ENCODE results near the gene SRP72.

Gene SRP72

GRCh38 chr4:56465599-56466295, 1.7 kb upstream of the SRP72 start:
- DNase-seq (ENCODE audit: low read depth): no peak

DNA sequence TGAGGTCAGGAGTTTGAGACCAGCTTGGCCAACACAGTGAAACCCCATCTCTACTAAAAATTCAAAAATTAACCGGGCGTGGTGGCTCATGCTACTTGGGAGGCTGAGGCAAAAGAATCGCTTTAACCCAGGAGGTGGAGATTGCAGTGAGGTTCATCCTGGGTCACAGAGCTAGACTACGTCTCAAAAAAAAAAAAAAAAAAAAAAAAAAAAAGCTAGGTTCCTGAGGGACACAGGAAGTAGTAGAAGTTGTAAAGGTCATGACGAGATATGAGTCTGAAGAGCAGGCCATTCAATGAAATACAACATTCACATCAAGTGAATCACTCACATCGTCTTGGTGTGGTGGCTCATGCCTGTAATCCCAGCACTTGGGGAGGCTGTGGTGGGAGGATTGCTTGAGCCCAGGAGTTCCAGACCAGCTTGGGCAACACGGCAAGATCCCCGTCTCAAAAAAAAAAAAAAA, 1.1 kb upstream of the SRP72 start:
- DNase-seq (ENCODE audit: low read depth): peak; percentile 44

GRCh38 chr4:56466910-56467283, 520 bp upstream of the SRP72 start:
- no peak for DNase-seq (ENCODE audit: low read depth)

GRCh38 chr4:56468097-56468422, 643 bp downstream of the SRP72 start:
- no peak for DNase-seq (ENCODE audit: low read depth)

GRCh38 chr4:56469489-56470210, 2.2 kb downstream of the SRP72 start:
- no peak for DNase-seq (ENCODE audit: low read depth)

- no peak for DNase-seq (ENCODE audit: low read depth)
These were observed 8.5 kb downstream of the SRP72 start for GRCh38 chr4:56475917-56476316.

GRCh38 chr4:56477192-56477702, 9.8 kb downstream of the SRP72 start:
- DNase-seq (ENCODE audit: low read depth): no peak

DNA sequence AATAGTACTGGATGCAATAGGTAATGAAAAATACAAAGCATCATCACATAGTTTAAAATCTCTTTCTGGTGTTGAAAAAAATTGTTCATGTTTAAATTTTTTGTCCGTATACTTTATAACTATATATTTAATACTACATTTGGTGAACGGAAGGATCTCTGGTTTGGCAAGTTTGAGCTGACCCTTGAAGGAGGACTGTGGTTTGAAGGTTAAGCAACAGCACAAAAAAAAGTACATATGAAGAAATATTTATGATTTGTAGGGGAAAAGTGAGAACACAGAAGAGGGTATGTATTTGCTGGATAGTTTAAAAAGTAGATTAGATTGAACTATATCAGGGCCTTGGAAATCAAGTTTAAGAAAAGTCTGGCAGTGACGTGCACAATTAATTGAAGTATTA, 13.3 kb downstream of the SRP72 start:
- no peak for DNase-seq (ENCODE audit: low read depth)

DNA sequence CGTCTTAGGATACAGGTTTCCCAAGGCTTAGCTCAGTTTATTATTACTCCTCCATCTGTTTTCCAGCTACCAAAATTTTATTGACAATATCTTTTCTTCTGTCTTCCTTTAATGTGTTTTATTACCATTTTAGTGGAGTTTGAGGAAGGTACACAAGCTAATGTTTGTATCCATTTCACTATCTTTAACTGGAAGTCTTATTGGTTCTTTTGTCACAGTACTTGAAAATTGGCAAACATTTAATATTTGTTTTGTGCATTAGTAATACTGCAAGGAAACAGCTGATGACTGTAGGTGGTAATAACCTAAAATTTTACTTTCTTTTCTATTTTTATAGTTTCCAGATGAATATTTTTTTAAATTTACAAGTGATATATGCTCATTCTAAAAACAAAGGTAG, 28.8 kb downstream of the SRP72 start:
- no peak for DNase-seq (ENCODE audit: low read depth)

DNA sequence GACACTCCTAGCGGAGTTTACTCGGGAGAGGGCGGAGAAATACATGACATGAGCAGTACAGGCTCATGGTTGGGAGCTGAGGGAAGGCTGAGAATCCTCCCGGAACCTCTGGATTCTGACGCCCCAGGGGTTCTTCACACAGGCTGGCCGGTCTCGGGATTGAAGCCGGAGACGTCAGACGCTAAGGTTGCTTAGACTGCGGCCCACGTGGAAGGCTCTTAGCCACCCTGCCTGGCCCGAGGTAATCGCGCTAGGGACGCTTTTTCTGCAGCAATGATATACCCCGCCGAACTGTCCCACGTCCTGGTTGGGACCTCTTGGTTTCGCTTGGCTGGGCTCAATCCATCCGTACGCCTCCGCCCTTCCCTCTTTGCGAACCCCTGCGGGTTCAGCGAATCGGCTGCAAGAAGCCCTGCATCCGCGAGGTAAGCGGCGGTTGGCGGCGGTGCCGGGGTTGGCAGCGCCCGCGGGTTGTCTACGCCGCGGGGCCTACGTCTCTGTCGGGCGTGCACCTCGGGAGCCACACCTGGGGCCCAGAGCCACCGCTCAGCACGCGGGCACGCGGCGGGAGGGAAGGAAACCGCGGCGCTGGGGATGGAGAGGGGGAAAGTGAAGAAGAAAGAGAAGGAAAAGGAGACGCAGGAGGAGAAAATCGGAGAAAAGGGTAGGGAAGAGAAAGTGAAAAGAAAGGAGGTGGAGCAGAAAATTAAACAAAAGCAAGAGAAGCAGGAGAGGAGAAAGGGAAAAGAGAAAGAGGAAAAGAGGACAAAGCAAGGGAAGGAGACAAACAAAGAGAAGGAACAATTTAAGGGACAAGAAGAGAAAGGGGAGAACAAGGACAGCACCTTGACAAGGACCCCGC, 38.1 kb downstream of the SRP72 start, which contains the start of gene ARL9:
Gene ARL9, plus strand, starts transcription at position 523 of the 862 bp plus-strand sequence. Its CDS starts 72 bp downstream, at position 595.
- peak; percentile 21 for DNase-seq (ENCODE audit: low read depth)

DNA sequence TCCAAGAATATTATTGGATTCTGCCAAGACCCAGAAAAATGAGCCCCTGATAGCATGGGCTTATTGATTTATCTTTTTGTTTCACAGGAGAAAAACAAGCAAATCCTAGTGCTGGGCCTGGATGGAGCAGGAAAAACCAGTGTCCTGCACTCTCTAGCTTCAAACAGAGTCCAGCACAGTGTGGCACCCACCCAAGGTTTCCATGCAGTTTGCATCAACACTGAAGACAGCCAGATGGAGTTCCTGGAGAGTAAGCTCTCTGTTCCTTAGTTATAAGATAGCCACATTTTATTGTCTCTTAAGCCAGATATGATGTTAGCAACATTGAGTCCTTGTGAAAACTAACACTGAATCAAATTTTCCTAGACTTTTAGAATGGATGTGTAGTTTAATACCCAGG, 43.7 kb downstream of the SRP72 start:
- DNase-seq (ENCODE audit: low read depth): no peak

- no peak for DNase-seq (ENCODE audit: low read depth)
These were observed 44.7 kb downstream of the SRP72 start for GRCh38 chr4:56512166-56512565.

DNA sequence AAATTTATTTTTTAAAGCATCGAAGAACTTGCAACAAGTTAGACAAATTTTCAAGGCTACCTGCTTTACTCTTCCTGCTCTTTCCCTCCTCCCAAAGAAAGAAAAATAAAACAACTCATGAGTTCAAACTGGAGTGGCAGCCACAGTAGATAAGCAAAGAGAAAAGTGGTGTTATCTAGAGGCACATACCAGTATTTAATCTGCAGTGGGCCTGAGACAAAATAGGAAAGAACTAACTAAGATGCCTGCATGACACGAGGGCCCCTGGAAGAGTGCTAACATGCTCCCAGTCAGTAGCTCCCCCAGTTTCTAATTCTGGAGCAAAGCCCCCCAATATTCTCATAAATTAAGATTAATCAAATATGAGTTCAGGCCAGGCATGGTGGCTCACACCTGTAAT, 46.1 kb downstream of the SRP72 start:
- no peak for DNase-seq (ENCODE audit: low read depth)

- DNase-seq (ENCODE audit: low read depth): peak; percentile 33
These were observed 63.1 kb downstream of the SRP72 start for GRCh38 chr4:56530269-56531148.

DNA sequence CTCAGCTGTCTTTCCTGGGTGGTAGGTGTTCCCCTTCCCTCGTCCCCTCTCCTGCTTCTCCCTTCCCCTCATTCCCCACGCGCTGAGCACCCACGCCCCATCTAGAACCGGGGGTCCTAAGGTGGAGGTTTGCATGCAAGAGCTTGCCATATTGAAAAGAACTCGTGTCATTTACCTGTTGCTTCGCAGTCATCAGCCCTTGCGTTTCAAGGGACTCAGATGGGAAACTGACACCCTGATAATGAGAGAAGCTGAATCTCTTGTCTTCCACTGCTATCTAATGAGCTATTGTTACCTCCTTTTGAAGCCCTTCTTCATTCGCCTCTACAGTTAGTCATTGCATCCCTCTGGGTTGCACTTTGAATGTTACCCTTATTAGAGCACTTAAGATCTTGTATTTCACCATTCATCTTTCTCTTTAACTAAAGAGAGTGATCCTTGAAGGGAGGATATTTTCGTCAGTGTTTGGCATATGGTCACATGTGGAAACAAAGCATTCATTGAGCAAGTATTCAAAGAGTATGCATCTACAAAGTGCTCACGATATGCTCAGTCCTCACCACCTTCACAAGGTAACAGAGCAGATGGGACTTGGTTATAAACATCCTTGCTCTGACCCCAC, 63.8 kb downstream of the SRP72 start:
- no peak for DNase-seq (ENCODE audit: low read depth)

- DNase-seq (ENCODE audit: low read depth): no peak
These were observed 64.4 kb downstream of the SRP72 start for GRCh38 chr4:56531823-56532222.

DNA sequence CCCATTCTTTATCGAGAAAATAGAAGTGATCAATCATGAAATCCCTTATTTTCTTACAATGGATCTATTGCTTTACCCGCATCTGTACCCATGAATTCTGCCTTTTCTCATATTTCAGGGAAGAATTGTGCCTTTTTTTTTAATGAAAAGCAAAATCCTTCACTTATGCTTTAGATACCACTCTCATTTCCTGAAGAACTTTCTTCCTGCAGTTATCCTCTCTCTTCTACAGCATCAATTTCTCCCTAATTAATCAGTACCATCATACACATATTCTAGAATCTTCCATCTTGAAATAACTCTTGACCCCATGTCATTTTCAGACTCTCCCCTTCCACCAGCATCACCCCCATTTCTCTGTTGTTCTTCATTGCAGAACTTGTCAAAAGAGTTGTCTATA, 64.8 kb downstream of the SRP72 start:
- no peak for DNase-seq (ENCODE audit: low read depth)

- no peak for DNase-seq (ENCODE audit: low read depth)
These were observed 68.5 kb downstream of the SRP72 start for GRCh38 chr4:56535915-56536314.

DNA sequence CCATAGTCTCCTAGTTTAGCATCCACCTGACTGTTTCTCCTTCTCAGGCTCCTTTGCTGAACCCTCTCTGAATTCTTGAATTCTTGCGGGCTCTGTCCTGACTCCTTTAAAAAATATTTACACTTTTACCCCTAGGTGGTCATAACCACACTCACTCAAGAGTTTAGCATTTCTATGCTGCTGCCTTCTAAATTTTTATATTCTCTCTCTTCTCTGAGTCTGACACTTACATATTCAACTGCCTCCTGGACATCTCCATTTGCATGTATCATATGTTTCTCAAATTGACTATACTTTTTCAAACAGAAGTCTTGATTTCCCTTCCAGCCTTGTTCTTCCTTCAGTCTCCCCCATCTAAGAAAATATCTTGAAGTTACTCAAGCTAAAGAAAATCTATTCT, 69.7 kb downstream of the SRP72 start:
- no peak for DNase-seq (ENCODE audit: low read depth)

GRCh38 chr4:56540826-56541225, 73.4 kb downstream of the SRP72 start:
- no peak for DNase-seq (ENCODE audit: low read depth)

DNA sequence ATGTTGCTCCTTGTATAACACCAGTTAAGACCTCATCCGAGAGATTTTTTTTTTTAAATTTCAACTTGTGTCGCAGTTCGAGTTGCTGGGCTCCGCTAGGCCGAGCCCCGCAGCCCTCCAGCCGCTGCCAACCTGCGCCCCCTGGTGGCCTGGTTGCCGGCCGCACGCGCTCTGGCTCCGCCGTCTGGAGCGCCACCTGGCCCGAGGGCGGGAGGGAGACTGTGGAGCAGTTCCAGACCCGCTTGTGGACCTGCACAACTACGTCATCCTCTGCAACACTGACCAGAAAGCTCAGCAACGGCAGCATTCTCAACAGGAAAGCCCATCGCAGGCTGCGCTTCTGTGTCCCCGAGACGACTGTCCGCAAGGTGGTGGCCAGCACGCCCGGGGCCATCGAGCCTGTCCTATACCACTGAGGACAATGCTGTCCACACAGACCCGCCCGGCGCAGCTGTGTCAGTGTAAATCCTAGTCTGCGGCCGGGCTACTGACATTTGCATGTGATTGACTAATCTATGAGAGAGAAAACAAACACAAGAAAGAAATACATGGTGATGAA, 77.2 kb downstream of the SRP72 start:
- peak; percentile 48 for DNase-seq (ENCODE audit: low read depth)

All from GM04504 (cell line).